Suprapubic skin (tissue), 4 donors: Measurements from ENCODE around the gene CHST13.

Source experiments
- POLR2A ChIP-seq, 2 donors: fragments of 450-650 bp; IDR thresholded peaks; one replicate each; pipeline ENCODE4 v1.6.1; 2017; ENCODE audit warnings: antibody characterized with exemption in 2 of 2, mild to moderate bottlenecking in 2 of 2, moderate library complexity in 2 of 2
- POLR2AphosphoS5 ChIP-seq, 3 donors: sonication (generic); formaldehyde crosslinking; IDR thresholded peaks; one replicate each; pipeline ENCODE4 v1.6.1; 2017; ENCODE audit warnings: antibody characterized with exemption in 3 of 3
- TF ChIP-seq, protein P1 (sequence below), 2 donors: fragments of 200-600 bp in 1 of 2; fragments of 450-650 bp in 1 of 2; sonication (generic) in 1 of 2; IDR thresholded peaks; one replicate each; pipeline ENCODE4 v1.5.1; 2016 to 2019; ENCODE audit warnings: antibody characterized with exemption in 2 of 2, mild to moderate bottlenecking in 1 of 2, moderate library complexity in 1 of 2

DNA sequence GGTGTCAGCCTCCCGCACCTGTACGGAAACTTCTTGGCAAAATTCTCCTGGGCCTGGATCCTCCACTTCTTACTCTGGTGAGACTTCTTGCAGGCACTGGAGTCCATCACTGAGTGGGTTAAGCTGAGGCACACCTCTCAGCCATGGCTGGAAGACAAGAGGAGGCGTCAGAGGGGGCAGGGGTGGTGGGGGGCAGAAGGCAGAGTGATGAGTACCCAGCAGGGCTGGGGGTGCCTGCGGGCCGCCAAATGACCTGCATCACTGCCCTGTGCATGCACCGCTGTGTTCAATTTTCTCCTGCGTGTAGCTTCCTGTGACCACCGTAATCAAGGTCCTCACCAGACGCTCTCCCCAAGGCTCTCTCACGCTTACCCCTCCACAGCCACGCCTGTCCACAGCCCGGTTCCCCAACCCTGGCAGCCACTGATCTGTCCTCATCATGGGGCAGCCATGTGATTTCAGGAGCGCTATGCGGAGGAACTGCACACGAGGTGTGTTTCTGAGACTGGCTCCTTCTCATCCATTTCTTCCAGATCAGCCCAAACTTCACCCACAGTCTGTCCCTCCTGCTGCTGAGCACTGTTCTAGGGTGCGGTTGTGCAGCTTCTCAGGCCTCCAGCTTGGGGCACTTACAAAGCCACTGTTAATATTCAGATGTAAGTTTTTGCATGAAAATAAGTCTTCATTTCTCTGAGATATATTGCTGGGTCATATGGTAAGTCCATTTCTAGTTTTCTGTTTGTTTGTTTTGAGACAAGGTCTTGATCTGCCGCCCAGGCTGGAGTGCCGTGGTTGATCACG lies 29.5 kb downstream of the CHST13 start:
- TF ChIP-seq POLR2A (IDR thresholded peaks at IDR 0.05) (no peak), POLR2AphosphoS5 (IDR thresholded peaks at IDR 0.05) (no peak)
- TF ChIP-seq, protein P1, sequence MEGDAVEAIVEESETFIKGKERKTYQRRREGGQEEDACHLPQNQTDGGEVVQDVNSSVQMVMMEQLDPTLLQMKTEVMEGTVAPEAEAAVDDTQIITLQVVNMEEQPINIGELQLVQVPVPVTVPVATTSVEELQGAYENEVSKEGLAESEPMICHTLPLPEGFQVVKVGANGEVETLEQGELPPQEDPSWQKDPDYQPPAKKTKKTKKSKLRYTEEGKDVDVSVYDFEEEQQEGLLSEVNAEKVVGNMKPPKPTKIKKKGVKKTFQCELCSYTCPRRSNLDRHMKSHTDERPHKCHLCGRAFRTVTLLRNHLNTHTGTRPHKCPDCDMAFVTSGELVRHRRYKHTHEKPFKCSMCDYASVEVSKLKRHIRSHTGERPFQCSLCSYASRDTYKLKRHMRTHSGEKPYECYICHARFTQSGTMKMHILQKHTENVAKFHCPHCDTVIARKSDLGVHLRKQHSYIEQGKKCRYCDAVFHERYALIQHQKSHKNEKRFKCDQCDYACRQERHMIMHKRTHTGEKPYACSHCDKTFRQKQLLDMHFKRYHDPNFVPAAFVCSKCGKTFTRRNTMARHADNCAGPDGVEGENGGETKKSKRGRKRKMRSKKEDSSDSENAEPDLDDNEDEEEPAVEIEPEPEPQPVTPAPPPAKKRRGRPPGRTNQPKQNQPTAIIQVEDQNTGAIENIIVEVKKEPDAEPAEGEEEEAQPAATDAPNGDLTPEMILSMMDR (IDR thresholded peaks at IDR 0.05), result no peak
